C4-2B (cell line): ENCODE data around the gene GADD45G.
A peak's percentile ranks its signal among the peaks of the same experiment; 100 is the strongest.

Experiments
- H3K27ac ChIP-seq: fragments of 450-650 bp; 2 replicates; pipeline ENCODE4 v1.5.1; 2017
- CTCF ChIP-seq: fragments of 450-650 bp; conservative IDR thresholded peaks from 2 replicates; pipeline ENCODE4 v1.5.1; 2017; ENCODE audit warnings: mild to moderate bottlenecking
- ZFX ChIP-seq: fragments of 450-650 bp; IDR thresholded peaks from 2 replicates; pipeline ENCODE4 v1.6.1; 2017

GADD45G gene

GRCh38 chr9:89604729-89605464 lies at the start of gene GADD45G:
Gene GADD45G (plus strand): TSS chr9:89605012. CDS start chr9:89605122, 110 bp downstream.
- peak within 1 kb of the TSS; percentile 100 for H3K27ac ChIP-seq

GRCh38 chr9:89555036-89555415 lies 49.8 kb upstream of the GADD45G start:
- TF ChIP-seq ZFX (no peak), CTCF (no peak)
- no peak overlapping the region for H3K27ac ChIP-seq

More at GRCh38 chr9:89604729-89605464, at the start of gene GADD45G:
- TF ChIP-seq CTCF (no peak), ZFX (no peak)

GRCh38 chr9:89555451-89556375 lies 49.1 kb upstream of the GADD45G start:
- H3K27ac ChIP-seq = no peak overlapping the region
- TF ChIP-seq ZFX (no peak), CTCF (no peak)

- TF ChIP-seq CTCF (no peak), ZFX (no peak)
- no peak overlapping the region for H3K27ac ChIP-seq
Observed at GRCh38 chr9:89558196-89558899, 46.5 kb upstream of the GADD45G start.

GRCh38 chr9:89558948-89559347 lies 45.9 kb upstream of the GADD45G start:
- TF ChIP-seq CTCF (no peak), ZFX (no peak)
- no peak overlapping the region for H3K27ac ChIP-seq

- H3K27ac ChIP-seq = no peak overlapping the region
- TF ChIP-seq ZFX = no peak
- no peak for TF ChIP-seq CTCF
Observed at GRCh38 chr9:89562186-89562814, 42.5 kb upstream of the GADD45G start.
